HG03175 (cell line): ENCODE data around the gene BAK1.
A peak's percentile ranks its signal among the peaks of the same experiment; 100 is the strongest.

Experiments
- ATAC-seq: cut with Tn5 transposase; IDR thresholded peaks from one replicate; pipeline ENCODE4 v1.9.1; 2021; ENCODE audit warnings: mild to moderate bottlenecking, moderate library complexity; ENCODE audit not compliant: unreplicated experiment

The BAK1 gene

GRCh38 chr6:33588894-33589293 is 8.8 kb upstream of the BAK1 start:
- ATAC-seq = no peak

GRCh38 chr6:33587529-33587928 is 7.5 kb upstream of the BAK1 start:
- ATAC-seq = no peak

- ATAC-seq = no peak
Observed at GRCh38 chr6:33586108-33586640, 6.1 kb upstream of the BAK1 start.

DNA sequence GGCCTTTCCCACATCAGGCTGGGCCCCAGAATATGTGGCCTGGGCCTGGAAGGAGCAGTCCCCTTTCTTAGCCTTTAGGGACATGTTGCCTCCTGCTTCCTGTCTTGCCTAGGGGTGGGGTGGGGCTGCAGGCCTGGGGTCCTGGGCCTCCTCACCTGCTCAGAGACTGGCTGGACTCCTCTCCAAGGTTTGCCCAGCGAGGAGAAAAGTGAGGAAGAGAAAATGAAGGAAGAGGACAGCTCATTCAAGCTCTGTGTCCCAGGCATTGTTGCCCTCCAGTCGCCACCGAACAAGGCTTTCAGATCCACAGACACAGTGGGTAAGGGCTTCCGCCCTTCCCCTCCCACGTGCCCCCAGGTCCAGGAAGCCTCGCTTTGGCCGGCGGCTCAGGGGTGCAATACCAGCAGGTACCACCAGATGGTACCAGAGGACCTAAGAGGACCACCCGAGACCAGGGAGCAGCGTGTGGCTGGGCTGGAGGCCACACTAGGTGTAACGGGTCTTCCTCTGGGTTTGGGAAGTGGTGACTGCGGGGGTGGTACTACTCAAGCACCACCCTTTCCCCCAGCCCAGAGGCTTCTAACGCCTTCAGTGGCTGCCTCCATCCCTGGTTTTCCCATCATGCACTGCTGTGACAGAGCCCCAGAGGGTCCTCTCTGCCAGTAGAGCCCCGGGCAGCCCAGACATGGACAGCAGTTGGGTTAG is 5.5 kb upstream of the BAK1 start:
- ATAC-seq = peak; percentile 54

DNA sequence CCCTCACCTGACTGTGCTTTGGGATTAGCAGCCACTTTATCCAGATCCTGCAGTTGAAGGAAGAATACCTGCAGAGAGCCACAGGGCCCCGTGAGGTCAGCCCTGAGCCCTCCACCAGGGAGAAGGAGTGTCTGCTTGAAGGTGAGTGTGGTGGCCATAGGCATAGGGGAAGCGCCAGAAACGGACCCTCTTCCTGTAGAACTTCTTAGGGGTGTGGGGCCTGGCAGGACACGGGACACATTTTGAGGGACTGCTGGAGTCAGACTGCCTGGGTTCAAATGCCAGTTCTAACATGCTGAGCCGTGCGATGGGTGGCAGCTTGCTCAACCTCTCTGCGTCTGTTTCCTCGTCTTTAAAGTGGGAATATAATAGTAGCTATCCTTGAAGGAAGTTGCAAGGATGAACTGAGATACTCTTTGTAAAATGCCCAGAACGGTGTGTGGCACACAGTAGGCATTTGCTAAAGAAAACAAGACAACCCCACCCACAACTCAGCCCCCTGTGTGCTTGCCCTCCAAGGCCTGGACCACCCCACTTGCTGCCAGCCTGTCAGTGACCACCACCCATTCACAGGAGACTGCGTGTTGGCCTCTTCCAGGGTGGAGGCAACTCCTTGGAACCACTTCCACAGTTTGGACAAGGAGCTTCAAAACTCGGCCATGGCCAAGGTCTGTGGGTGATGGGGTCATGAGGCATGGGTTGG is 4.8 kb upstream of the BAK1 start:
- no peak for ATAC-seq

GRCh38 chr6:33583591-33584155 is 3.6 kb upstream of the BAK1 start:
- no peak for ATAC-seq

- ATAC-seq = no peak
Observed at GRCh38 chr6:33581186-33581585, 1.1 kb upstream of the BAK1 start.

- ATAC-seq = no peak
Observed at GRCh38 chr6:33578588-33579011, 1.5 kb downstream of the BAK1 start.

DNA sequence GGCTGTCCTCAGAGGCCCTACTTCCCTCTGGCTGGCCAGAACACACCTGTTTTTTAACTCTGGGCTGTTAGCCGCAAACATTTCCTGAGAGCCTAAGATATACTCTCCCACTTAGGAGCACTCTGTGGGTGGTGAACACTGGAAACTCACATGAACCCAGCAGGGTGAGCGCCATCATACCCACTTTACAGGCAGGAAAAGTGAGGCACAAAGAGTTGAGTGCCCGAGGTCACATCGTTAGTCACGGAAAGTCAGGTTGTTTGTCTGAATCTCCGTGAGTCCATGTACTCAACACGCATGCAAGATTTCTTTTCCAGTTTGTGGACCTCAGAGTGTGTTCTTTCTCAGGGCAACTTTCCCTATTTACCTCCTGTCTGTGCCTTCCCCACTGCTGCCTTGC is 1.9 kb downstream of the BAK1 start:
- ATAC-seq = no peak

DNA sequence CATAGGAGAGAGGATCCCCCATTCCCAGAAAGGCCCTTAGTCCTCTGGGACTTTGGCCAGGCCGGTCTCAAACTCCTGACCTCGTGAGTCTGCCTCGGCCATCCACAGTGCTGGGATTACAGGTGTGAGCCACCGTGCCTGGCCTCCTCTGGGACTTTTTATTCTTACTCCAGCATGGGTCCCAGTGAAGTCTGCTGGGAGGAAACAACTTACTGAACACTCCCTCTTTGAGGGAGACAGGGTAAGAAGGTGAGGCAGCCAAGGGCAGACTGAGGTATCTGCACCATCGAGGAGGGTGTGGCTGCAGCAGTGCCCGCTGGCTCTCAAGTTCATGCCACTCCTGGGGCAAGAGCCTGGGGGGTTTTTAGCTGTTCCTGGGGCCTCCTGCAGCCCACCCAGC is 2.4 kb downstream of the BAK1 start:
- ATAC-seq = no peak

GRCh38 chr6:33577106-33577535 is 3.0 kb downstream of the BAK1 start:
- ATAC-seq = no peak

GRCh38 chr6:33576668-33577067 is 3.4 kb downstream of the BAK1 start:
- ATAC-seq = no peak

GRCh38 chr6:33575211-33575610 is 4.9 kb downstream of the BAK1 start:
- no peak for ATAC-seq

DNA sequence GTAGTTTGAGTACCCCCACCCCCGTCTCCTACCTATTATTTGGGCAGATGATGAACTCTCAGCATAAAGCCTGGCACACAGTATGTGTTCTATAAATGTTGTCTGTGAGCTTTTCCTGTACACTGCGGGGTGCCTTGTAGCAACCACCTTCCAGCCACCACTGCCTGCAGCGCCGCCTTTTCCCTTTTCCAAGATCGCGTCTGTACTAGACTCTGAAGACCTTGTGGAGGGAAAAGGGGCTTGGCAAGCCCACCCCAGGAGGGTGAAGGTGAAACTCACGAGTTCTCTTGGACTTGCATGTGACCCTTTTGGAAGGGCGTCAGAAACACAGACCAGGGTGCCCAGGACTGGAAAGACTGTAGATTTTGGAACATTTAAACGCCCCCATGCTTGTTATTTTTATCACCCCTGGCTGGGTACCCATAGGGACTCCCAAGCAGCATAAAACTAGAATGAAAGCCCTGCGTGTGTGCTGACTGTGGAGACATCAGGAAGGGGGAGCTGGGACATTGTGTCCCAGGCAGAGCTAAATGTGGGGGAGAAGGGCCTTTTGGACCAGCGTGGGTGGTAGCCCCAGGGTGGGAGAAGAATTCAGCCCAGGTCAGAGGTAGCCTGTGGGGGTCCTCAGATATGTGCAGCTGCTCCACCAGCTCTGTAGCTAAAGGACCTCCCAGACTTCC is 8.3 kb downstream of the BAK1 start:
- no peak for ATAC-seq

GRCh38 chr6:33570806-33571636 is 9.1 kb downstream of the BAK1 start:
- ATAC-seq = peak; percentile 90

- no peak for ATAC-seq
Observed at GRCh38 chr6:33568826-33569570, 11.1 kb downstream of the BAK1 start.

DNA sequence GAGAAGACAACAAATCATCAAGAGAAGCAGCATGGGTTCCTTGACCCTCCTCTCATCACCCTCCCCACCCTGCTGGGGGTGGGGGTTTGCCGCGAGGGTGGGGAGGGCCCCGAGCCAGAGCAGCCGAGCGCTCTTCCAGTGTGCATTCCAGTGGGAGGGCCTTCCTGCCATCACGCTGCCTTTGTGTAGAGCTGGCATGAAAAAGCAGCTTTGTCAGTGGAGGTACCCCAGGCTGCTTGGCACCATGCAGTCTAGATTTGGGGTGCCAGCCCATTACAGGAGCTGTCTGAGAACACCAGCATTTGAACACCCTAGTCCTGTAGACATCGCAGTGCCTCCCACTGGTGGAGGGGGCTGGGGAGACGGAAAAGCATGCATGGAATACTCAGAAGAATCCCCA is 12.2 kb downstream of the BAK1 start:
- no peak for ATAC-seq

DNA sequence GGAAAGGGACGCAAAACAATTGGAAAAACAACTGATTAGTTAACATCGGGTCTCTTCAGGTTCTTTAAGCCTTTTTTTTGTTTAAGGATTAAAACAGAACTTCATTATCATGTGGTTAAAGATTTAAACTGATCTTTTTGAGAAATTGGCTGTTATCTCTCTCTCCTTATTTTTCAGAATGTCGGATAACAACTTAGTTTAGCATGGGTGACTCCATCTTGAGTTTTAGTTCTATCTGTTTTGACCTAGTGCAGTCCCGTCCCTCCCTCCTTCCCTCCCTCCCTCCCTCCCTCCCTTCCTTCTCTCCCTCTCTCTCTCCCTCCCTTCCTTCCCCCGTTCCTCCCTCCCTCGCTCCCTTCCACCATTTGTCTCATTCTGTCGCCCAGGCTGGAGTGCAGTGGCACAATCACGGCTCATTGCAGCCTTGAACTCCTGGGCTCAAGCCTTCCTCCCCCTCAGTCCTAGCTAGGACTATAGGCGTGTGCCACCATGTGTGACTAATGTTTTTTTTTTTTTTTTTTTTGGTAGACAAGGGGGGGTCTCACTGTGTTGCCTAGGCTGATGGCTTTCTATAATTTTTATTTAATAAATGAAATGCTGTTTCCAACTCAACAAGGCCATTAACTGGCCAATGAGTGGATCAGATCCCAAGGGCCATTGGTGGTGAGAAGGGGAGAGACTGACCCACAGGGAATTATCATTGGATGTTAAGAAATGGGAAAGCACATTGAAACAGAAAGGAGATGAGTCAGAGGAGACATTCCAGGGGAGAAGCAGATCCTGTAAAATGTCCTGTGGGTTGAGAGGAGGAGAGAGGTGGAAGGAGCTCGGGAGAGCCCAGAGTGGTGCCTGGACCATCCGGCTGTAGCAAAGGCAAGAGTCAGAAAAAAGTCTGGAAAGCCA is 13.6 kb downstream of the BAK1 start:
- ATAC-seq = no peak

DNA sequence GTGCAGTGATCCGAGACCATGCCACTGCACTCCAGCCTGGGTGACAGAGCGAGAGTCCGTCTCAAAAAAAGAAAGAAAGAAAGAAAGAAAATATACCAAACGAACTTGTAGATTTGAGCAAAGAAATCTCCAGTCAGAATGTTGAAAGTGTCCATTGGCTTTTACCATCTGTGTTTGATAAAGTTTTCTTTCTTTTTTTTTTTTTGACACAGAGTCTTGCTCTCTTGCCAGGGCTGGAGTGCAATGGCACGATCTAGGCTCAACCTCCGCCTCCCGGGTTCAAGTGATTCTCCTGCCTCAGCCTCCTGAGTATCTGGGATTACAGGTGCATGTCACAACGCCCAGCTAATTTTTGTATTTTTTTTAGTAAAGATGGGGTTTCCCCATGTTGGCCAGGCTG is 21.3 kb downstream of the BAK1 start:
- ATAC-seq = no peak
